GM12878 (cell line): ENCODE results near the gene OR2AG1. TPM values are rescaled to one million over a fixed set of nuclear protein-coding genes. Genes with fewer than 3 reads are reported as not detected.

Source experiments
- ATAC-seq: fragments of 200-7000 bp; cut with Tn5 transposase; 3 replicates; pipeline ENCODE4 v1.9.1; 2020; ENCODE audit warnings: mild to moderate bottlenecking, moderate library complexity
- BruUV-seq: library from RNA; stranded (reverse); fragments of 400-500 nt; replicated peaks from 2 replicates; lab custom pipeline; 2021; lab: Mats Ljungman, UMichigan
- CTCF ChIA-PET: fragments of 300-600 bp; sonication (Branson Sonifier 250); formaldehyde crosslinking; extraction: SDS; loops from one replicate; lab custom pipeline; 2021; ENCODE audit warnings: inconsistent platforms; lab: Yijun Ruan, JAX
- POLR2A ChIA-PET: fragments of 350-600 bp; formaldehyde crosslinking; extraction: SDS; loops from one replicate; lab custom pipeline; 2021; ENCODE audit warnings: inconsistent platforms; lab: Charles Lee
- RAD21 ChIA-PET: fragments of 300-600 bp; sonication (Branson Sonifier 250); formaldehyde crosslinking; loops from one replicate; lab custom pipeline; 2023; ENCODE audit warnings: antibody characterized with exemption; ENCODE audit not compliant: unreplicated experiment; lab: Charles Lee
- SMC1A ChIA-PET: fragments of 300-600 bp; sonication (Branson Sonifier 250); formaldehyde crosslinking; loops from one replicate; lab custom pipeline; 2023; ENCODE audit not compliant: unreplicated experiment, uncharacterized antibody; lab: Charles Lee
- DNase-seq: peaks from one replicate; pipeline ENCODE4 v3.0.0-alpha.2; 2011; ENCODE audit warnings: low read depth, low spot score
- FAIRE-seq: peaks from 3 replicates; lab custom pipeline; 2011; peaks lifted over from hg19 to GRCh38; lab: Jason Lieb, UNC
- H2AFZ ChIP-seq: 2 replicates; pipeline ENCODE4 v1.6.0; 2011; ENCODE audit warnings: low read depth, low read length, control low read depth; ENCODE audit not compliant: control insufficient read depth
- H3K27ac ChIP-seq: 2 replicates; pipeline ENCODE4 v1.5.1; 2011; ENCODE audit warnings: control low read depth; ENCODE audit not compliant: control insufficient read depth, insufficient read depth
- H3K27me3 ChIP-seq, 2 experiments: replicated peaks in 1 of 2; 2 replicates each; pipeline versions ENCODE4 v1.6.0 to v1.6.1; 2011; ENCODE audit warnings: low read length in 1 of 2; ENCODE audit not compliant: control insufficient read depth in 2 of 2, insufficient read depth in 2 of 2
- H3K36me3 ChIP-seq, 2 experiments: 2 replicates each; pipeline ENCODE4 v1.5.1; 2011; ENCODE audit warnings: low read length in 1 of 2; ENCODE audit not compliant: control insufficient read depth in 2 of 2, insufficient read depth in 2 of 2
- H3K4me1 ChIP-seq: 2 replicates; pipeline ENCODE4 v1.6.1; 2011; ENCODE audit warnings: mild to moderate bottlenecking, low read length, moderate library complexity, mixed read lengths; ENCODE audit not compliant: control insufficient read depth, insufficient read depth
- H3K4me2 ChIP-seq: 2 replicates; pipeline ENCODE4 v1.6.0; 2011; ENCODE audit warnings: control low read depth; ENCODE audit not compliant: control insufficient read depth, insufficient read depth
- H3K4me3 ChIP-seq: fragments of 200-600 bp; sonication (generic); 2 replicates; pipeline ENCODE4 v1.5.1; 2016
- H3K79me2 ChIP-seq: 2 replicates; pipeline ENCODE4 v1.6.0; 2011; ENCODE audit warnings: low read length; ENCODE audit not compliant: control insufficient read depth, insufficient read depth
- H3K9ac ChIP-seq: 2 replicates; pipeline ENCODE4 v1.8.0; 2011; ENCODE audit warnings: low read length, control low read depth, mixed read lengths; ENCODE audit not compliant: control insufficient read depth, insufficient read depth
- H3K9me3 ChIP-seq: replicated peaks from 3 replicates; pipeline ENCODE4 v1.5.1; 2011; ENCODE audit warnings: mild to moderate bottlenecking, low read length; ENCODE audit not compliant: control insufficient read depth, insufficient read depth
- H4K20me1 ChIP-seq: 2 replicates; pipeline ENCODE4 v1.6.0; 2011; ENCODE audit not compliant: control insufficient read depth, insufficient read depth
- ATF7 ChIP-seq: fragments of 450-650 bp; IDR thresholded peaks from 2 replicates; pipeline ENCODE4 v1.6.1; 2016; ENCODE audit warnings: low read depth, mild to moderate bottlenecking
- CBX5 ChIP-seq: sonication (generic); IDR thresholded peaks from 2 replicates; pipeline ENCODE4 v1.6.1; 2016; ENCODE audit warnings: low read depth, moderate library complexity, mild to moderate bottlenecking, inconsistent platforms
- CHD2 ChIP-seq: IDR thresholded peaks from 2 replicates; pipeline ENCODE4 v1.6.1; 2011; ENCODE audit warnings: low read depth, low read length, improper control_type of control experiment, borderline replicate concordance
- IKZF1 ChIP-seq: fragments of 450-650 bp; conservative IDR thresholded peaks from 2 replicates; pipeline ENCODE4 v1.6.1; 2017; ENCODE audit warnings: antibody characterized with exemption, mild to moderate bottlenecking
- NFIC ChIP-seq: IDR thresholded peaks from 2 replicates; pipeline ENCODE4 v1.6.1; 2012; ENCODE audit warnings: low read depth, mild to moderate bottlenecking, inconsistent platforms, low read length, moderate library complexity
- PKNOX1 ChIP-seq: fragments of 450-650 bp; IDR thresholded peaks from 2 replicates; pipeline ENCODE4 v1.6.1; 2016; ENCODE audit warnings: mild to moderate bottlenecking
- PML ChIP-seq: IDR thresholded peaks from 2 replicates; pipeline ENCODE4 v1.6.1; 2012; ENCODE audit warnings: low read length, inconsistent platforms
- RCOR1 ChIP-seq: conservative IDR thresholded peaks from 2 replicates; pipeline ENCODE4 v1.6.1; 2012; ENCODE audit warnings: low read depth, low read length, improper control_type of control experiment
- RELB ChIP-seq: fragments of 450-650 bp; IDR thresholded peaks from 2 replicates; pipeline ENCODE4 v1.6.1; 2017; ENCODE audit warnings: low read depth, mild to moderate bottlenecking, moderate library complexity
- RUNX3 ChIP-seq: IDR thresholded peaks from 2 replicates; pipeline ENCODE4 v1.6.1; 2012; ENCODE audit warnings: low read length, inconsistent platforms
- SMAD1 ChIP-seq: fragments of 450-650 bp; IDR thresholded peaks from 2 replicates; pipeline ENCODE4 v1.6.1; 2018; ENCODE audit warnings: mild to moderate bottlenecking, low read depth; ENCODE audit not compliant: partially characterized antibody
- TAF1 ChIP-seq: IDR thresholded peaks from 2 replicates; pipeline ENCODE4 v1.6.1; 2011; ENCODE audit warnings: mild to moderate bottlenecking, low read depth, low read length, borderline replicate concordance
- ZNF207 ChIP-seq: fragments of 450-650 bp; IDR thresholded peaks from 2 replicates; pipeline ENCODE4 v1.6.1; 2014; ENCODE audit warnings: antibody characterized with exemption, mild to moderate bottlenecking, borderline replicate concordance
- ZNF687 ChIP-seq: fragments of 450-650 bp; IDR thresholded peaks from 2 replicates; pipeline ENCODE4 v1.6.1; 2017; ENCODE audit warnings: mild to moderate bottlenecking, moderate library complexity
- WGBS: methylation state at CpG from one replicate; pipeline ENCODE4 v1.1.6; 2016; ENCODE audit warnings: low lambda C conversion rate; ENCODE audit not compliant: insufficient replicate concordance, insufficient coverage; ENCODE audit errors: missing lambda C conversion rate; 5-methylcytosine and 5-hydroxymethylcytosine counted together
- in situ Hi-C: fragments of 300-500 bp; cut with MboI; formaldehyde crosslinking; loops from 9 replicates; pipeline ENCODE4 v1.14.3; 2018; ENCODE audit warnings: mixed read lengths
- intact Hi-C: fragments of 100-400 bp; cut with micrococcal nuclease; formaldehyde crosslinking; loops from one replicate; pipeline ENCODE4 v1.14.2; 2022; ENCODE audit not compliant: unreplicated experiment
- polyA plus RNA-seq, 11 experiments: library from polyadenylated mRNA; depleted of rRNA in 4 of 11; unstranded in 6 of 11; stranded (reverse) in 5 of 11; fragments of >200 nt; fragmentation: Nextera tagmentation in 4 of 11; fragmentation: Illumina TruSeq in 1 of 11; extraction: Ambion mirVana in 4 of 11; extraction: Trizol in 1 of 11; gene quantifications; 1 replicate in 1 of 11; 2 replicates in 10 of 11; pipeline versions ENCODE4 v1.2.1 to v1.2.3, GENCODE V29; 2011 to 2016; ENCODE audit warnings: inconsistent platforms in 2 of 11, missing spikeins in 2 of 11, low read depth in 1 of 11
- total RNA-seq, 4 experiments: library from RNA; depleted of rRNA in 3 of 4; stranded (reverse); fragments of >200 nt in 3 of 4; fragmentation: Illumina TruSeq in 1 of 4; extraction: Trizol in 1 of 4; gene quantifications; 2 replicates each; pipeline versions ENCODE4 v1.2.1 to v1.2.3, GENCODE V29; 2013 to 2021

The OR2AG1 gene
- total and polyA plus RNA-seq, 10 of the 15 experiments (the other 5 are each of a cell fraction or from before 2014, with no cell fraction given) = not detected

- no peak for TF ChIP-seq ZNF687
Measured at GRCh38 chr11:6745465-6746015, 37.3 kb upstream of the OR2AG1 start (continued).

GRCh38 chr11:6746086-6746618, 36.7 kb upstream of the OR2AG1 start:
- POLR2A ChIA-PET = interaction anchor here (0.7 to 4.3 kb wide), 9 partner anchors 9 to 948 kb away, joined by 3 to 28 read pairs (median 4); partner anchors contain the start of genes MRPL17, OR2AG2, TAF10 and TPP1
- Histone ChIP-seq H3K4me2 (peak overlapping the region; percentile 86), H4K20me1 (no peaks in the 10 kb centered on the region), H3K4me1 (peaks cover 22% of the 10 kb centered on the region; the same call in 1 of the 2 replicates), H3K27ac (peak overlapping the region; percentile 99), H3K79me2 (peaks cover 49% of the 10 kb centered on the region), H2AFZ (peak overlapping the region; percentile 93), H3K27me3 (no peaks in the 10 kb centered on the region), H3K4me3 (peak overlapping the region; percentile 71), H3K9me3 (no peaks in the 10 kb centered on the region; the same call in 2 of the 3 replicates), H3K9ac (peak overlapping the region; percentile 94), H3K36me3 (no peaks in the 10 kb centered on the region)
- SMC1A ChIA-PET = interaction anchor here (0.5 to 18.2 kb wide), 14 partner anchors 6 to 1420 kb away, joined by 3 to 420 read pairs (median 6); partner anchors contain the start of genes ILK, MRPL17, OR2AG2 and RRP8
- RAD21 ChIA-PET = interaction anchor here (0.8 to 4.2 kb wide), 8 partner anchors 10 to 367 kb away, joined by 3 to 46 read pairs (median 4); partner anchors contain the start of genes MRPL17, SMPD1 and TPP1
- CTCF ChIA-PET = interaction anchor here (0.6 to 17.5 kb wide), 16 partner anchors 6 to 307 kb away, joined by 3 to 728 read pairs (median 4); partner anchors contain the start of genes MRPL17, OR2AG2 and TPP1
- BruUV-seq = TSS peak; percentile 87
- WGBS = 2% methylated on average over 5 of the region's 5 CpGs
- intact Hi-C loops = loop anchor here (5.0 to 10.0 kb wide), 4 partner anchors 134 to 1051 kb away; partner anchors contain the start of genes CNGA4, FHIP1B, PPFIBP2 and TAF10
- DNase-seq (peak; percentile 68), ATAC-seq (peak; percentile 83), FAIRE-seq (no peak)
- in situ Hi-C loops = loop anchor here (10.0 kb wide), 1 partner anchor 1121 kb away; the partner anchor contains the start of gene TRIM34
- peak; percentile 36; the same call in 1 of the 2 replicates for TF ChIP-seq RELB
- TF ChIP-seq NFIC = peak; percentile 55
- TF ChIP-seq RUNX3 = no peak
- TF ChIP-seq RCOR1 = no peak
- TF ChIP-seq CBX5 = 0 out of 2 replicates have a peak, but pooled peaks have one; percentile 51
- peak; percentile 26; the same call in 1 of the 2 replicates for TF ChIP-seq ATF7
- TF ChIP-seq TAF1 = peak; percentile 69; the same call in 1 of the 2 replicates
- peak; percentile 19; the same call in 1 of the 2 replicates for TF ChIP-seq IKZF1
- TF ChIP-seq ZNF207 = 0 out of 2 replicates have a peak, but pooled peaks have one; percentile 34
- peak; percentile 65; the same call in 1 of the 2 replicates for TF ChIP-seq PKNOX1
- TF ChIP-seq CHD2 = 0 out of 2 replicates have a peak, but pooled peaks have one; percentile 17
- TF ChIP-seq SMAD1 = peak; percentile 70
- TF ChIP-seq PML = peak; percentile 79
